ENCODE measurements around the gene LMNB1. TPM values are rescaled to one million over a fixed set of nuclear protein-coding genes. Genes with fewer than 3 reads are reported as not detected.

LMNB1 gene
- total and polyA plus RNA-seq, 2 of the 13 experiments (the other 11 are each of a cell fraction or from before 2014, with no cell fraction given), result 12.5 to 159 TPM

GRCh38 chr5:126778675-126779403, 1.9 kb downstream of the LMNB1 start:
- no peak overlapping the region for H2AFZ ChIP-seq (ENCODE audit: low read length)

More at GRCh38 chr5:126778675-126779403, 1.9 kb downstream of the LMNB1 start:
- no peak for TF ChIP-seq SIX4 (CRISPR knock-in tag; IDR thresholded peaks at IDR 0.05)
- TF ChIP-seq ZNF7 (CRISPR knock-in tag; IDR thresholded peaks at IDR 0.05), result peak; percentile 90
- TF ChIP-seq, protein P1, sequence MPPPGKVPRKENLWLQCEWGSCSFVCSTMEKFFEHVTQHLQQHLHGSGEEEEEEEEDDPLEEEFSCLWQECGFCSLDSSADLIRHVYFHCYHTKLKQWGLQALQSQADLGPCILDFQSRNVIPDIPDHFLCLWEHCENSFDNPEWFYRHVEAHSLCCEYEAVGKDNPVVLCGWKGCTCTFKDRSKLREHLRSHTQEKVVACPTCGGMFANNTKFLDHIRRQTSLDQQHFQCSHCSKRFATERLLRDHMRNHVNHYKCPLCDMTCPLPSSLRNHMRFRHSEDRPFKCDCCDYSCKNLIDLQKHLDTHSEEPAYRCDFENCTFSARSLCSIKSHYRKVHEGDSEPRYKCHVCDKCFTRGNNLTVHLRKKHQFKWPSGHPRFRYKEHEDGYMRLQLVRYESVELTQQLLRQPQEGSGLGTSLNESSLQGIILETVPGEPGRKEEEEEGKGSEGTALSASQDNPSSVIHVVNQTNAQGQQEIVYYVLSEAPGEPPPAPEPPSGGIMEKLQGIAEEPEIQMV (CRISPR knock-in tag; IDR thresholded peaks at IDR 0.05; ENCODE audit: low read depth), result 0 out of 2 replicates have a peak, but pooled peaks have one; percentile 27
- Histone ChIP-seq H3K27me3 (ENCODE audit: control insufficient read depth in 1 of 2, insufficient read depth in 2 of 2, low read length in 2 of 2) (no peaks in the 10 kb centered on the region; a peak in 1 of 5 replicates), H3K36me3 (replicated peaks in 1 of 2; ENCODE audit: control insufficient read depth in 1 of 2, insufficient read depth in 2 of 2, low read length in 2 of 2) (peaks cover 0 to 5% of the 10 kb centered on the region in 2 experiments; a peak in 1 of 5 replicates), H3K4me2 (ENCODE audit: low read depth, low read length) (peak overlapping the region; percentile 93), H3K9me3 (ENCODE audit: low read length) (no peaks in the 10 kb centered on the region), H3K79me2 (ENCODE audit: insufficient read depth, low read length) (peaks cover 59% of the 10 kb centered on the region), H3K9ac (ENCODE audit: insufficient read depth, low read depth, low read length) (peak overlapping the region; percentile 95), H4K20me1 (ENCODE audit: insufficient read depth, low read length) (peaks cover 13% of the 10 kb centered on the region), H3K4me3 (replicated peaks in 1 of 3; ENCODE audit: insufficient read depth in 1 of 3, low read depth in 2 of 3, low read length in 3 of 3) (peak overlapping the region; percentile 88 to 97 (median 91)), H3K27ac (ENCODE audit: extremely low read length, insufficient read depth, low read length) (peak overlapping the region; percentile 95), H3K4me1 (ENCODE audit: insufficient read depth, low read length) (peaks cover 37% of the 10 kb centered on the region)
- ATAC-seq (no peak), FAIRE-seq (no peak), DNase-seq (ENCODE audit: low spot score) (no peak)
- ChIA-PET CTCF (ENCODE audit: low intra/inter-chr PET ratio, low total read pairs) (no interaction called here), POLR2A (interaction anchor here (0.6 to 2.6 kb wide), 9 partner anchors 10 to 294 kb away, joined by 3 to 12 read pairs (median 7); partner anchors contain the start of genes ALDH7A1, C5orf63 and PHAX)
- BruUV-seq (replicated peaks), result no TSS peak
- 8% methylated on average over 16 of the region's 17 CpGs for WGBS (ENCODE audit: low lambda C conversion rate)
- intact Hi-C loops (cut with micrococcal nuclease; ENCODE audit: unreplicated experiment), result loop anchor here (1.0 to 10.0 kb wide), 3 partner anchors 123 to 414 kb away; partner anchors contain the start of gene ALDH7A1
- in situ Hi-C loops (cut with HindIII; ENCODE audit: extremely low pct_ligation_motif_present, low pct_unique_long_range_greater_than_20kb), result loop anchor here (5.0 to 25.0 kb wide), 2 partner anchors 102 to 442 kb away; no protein-coding TSS in a partner anchor
